WTC11 (cell line): Measurements from ENCODE around the gene ATXN10.

Experiments used
- CBFB ChIP-seq: sonication (generic); formaldehyde crosslinking; IDR thresholded peaks from 2 replicates; pipeline ENCODE4 v1.8.1; 2022; ENCODE audit warnings: mild to moderate bottlenecking, low read depth, missing genetic modification reagents
- CTCF ChIP-seq: fragments of 200-600 bp; IDR thresholded peaks from 2 replicates; pipeline ENCODE4 v1.8.0; 2022; ENCODE audit warnings: antibody characterized with exemption
- ZBTB43 ChIP-seq: sonication (generic); formaldehyde crosslinking; IDR thresholded peaks from 2 replicates; pipeline ENCODE4 v1.8.1; 2023; ENCODE audit warnings: mild to moderate bottlenecking, missing genetic modification reagents

- no peak for TF ChIP-seq CBFB (CRISPR knock-in tag)
- TF ChIP-seq CTCF: no peak
- TF ChIP-seq ZBTB43: no peak
Observed at GRCh38 chr22:45852826-45853225, 181.2 kb downstream of the ATXN10 start.
